HL-60 (cell line): ENCODE measurements around the gene UTRN.

Experiments
- DNase-seq, 2 experiments: peaks; one replicate each; pipeline ENCODE4 v3.0.0-alpha.2; 2010 to 2020; ENCODE audit warnings: low read depth in 1 of 2, low spot score in 1 of 2
- H3K27ac ChIP-seq: fragments of 250-450 bp; sonication (Bioruptor Pico); replicated peaks from 2 replicates; pipeline ENCODE4 v1.5.1; 2020; ENCODE audit warnings: mild to moderate bottlenecking, moderate library complexity
- H3K27me3 ChIP-seq: fragments of 250-450 bp; sonication (Bioruptor Pico); 2 replicates; pipeline ENCODE4 v1.5.1; 2021; ENCODE audit warnings: mild to moderate bottlenecking, moderate library complexity; ENCODE audit not compliant: insufficient read depth, poor library complexity, severe bottlenecking
- H3K4me3 ChIP-seq: replicated peaks from 2 replicates; pipeline ENCODE4 v1.5.1; 2011; ENCODE audit warnings: mild to moderate bottlenecking, control low read depth, low read length; ENCODE audit not compliant: insufficient read depth
- CTCF ChIP-seq: IDR thresholded peaks from one replicate; pipeline ENCODE4 v1.5.1; 2011; ENCODE audit warnings: low read length, control low read depth, inconsistent platforms; ENCODE audit not compliant: insufficient read depth
- GABPA ChIP-seq: IDR thresholded peaks from 2 replicates; pipeline ENCODE4 v1.6.1; 2012; ENCODE audit warnings: low read depth
- POLR2AphosphoS5 ChIP-seq: IDR thresholded peaks from 2 replicates; pipeline ENCODE4 v1.6.1; 2012; ENCODE audit warnings: low read depth
- REST ChIP-seq: IDR thresholded peaks from 2 replicates; pipeline ENCODE4 v1.6.1; 2012; ENCODE audit warnings: low read depth; ENCODE audit not compliant: insufficient replicate concordance
- SPI1 ChIP-seq: IDR thresholded peaks from 2 replicates; pipeline ENCODE4 v1.6.1; 2012; ENCODE audit warnings: low read depth, mild to moderate bottlenecking, borderline replicate concordance

UTRN gene

GRCh38 chr6:144331491-144331969, 46.4 kb downstream of the UTRN start:
- Histone ChIP-seq H3K27ac (no peak overlapping the region), H3K27me3 (no peaks in the 10 kb centered on the region), H3K4me3 (no peak overlapping the region)
- no peak for DNase-seq
- TF ChIP-seq SPI1 (no peak), POLR2AphosphoS5 (no peak), CTCF (no peak), GABPA (no peak), REST (no peak)

- H3K4me3 ChIP-seq, result no peak overlapping the region
- no peak for DNase-seq
- H3K27ac ChIP-seq, result no peak overlapping the region
- no peaks in the 10 kb centered on the region for H3K27me3 ChIP-seq
- TF ChIP-seq SPI1, result no peak
- TF ChIP-seq GABPA, result no peak
- TF ChIP-seq CTCF, result no peak
- no peak for TF ChIP-seq POLR2AphosphoS5
- TF ChIP-seq REST, result no peak
Measured at GRCh38 chr6:144332177-144332576, 47.0 kb downstream of the UTRN start.

- TF ChIP-seq CTCF (no peak), GABPA (peak; percentile 33; the same call in 1 of the 2 replicates), POLR2AphosphoS5 (no peak), SPI1 (no peak), REST (no peak)
- no peaks in the 10 kb centered on the region for H3K27me3 ChIP-seq
- peak overlapping the region; percentile 21 for H3K4me3 ChIP-seq
- DNase-seq, result peak in 1 of 2 experiments; percentile 75
- no peak overlapping the region for H3K27ac ChIP-seq
Measured at GRCh38 chr6:144334150-144334708, 49.1 kb downstream of the UTRN start.
